ENCODE measurements around the gene FBXL17. TPM values are rescaled to one million over a fixed set of nuclear protein-coding genes. Genes with fewer than 3 reads are reported as not detected.

Gene FBXL17
- total RNA-seq, 1 experiment from 2014 or later = 5.3 TPM

- H3K9me3 Mint-ChIP-seq = peaks cover 0 to 2% of the 10 kb centered on the region in 2 experiments; a peak in 1 of 5 replicates
- H3K14ac ChIP-seq (ENCODE audit: insufficient read depth, low read length) = no peak overlapping the region
Observed at GRCh38 chr5:108084105-108084504, 297.8 kb downstream of the FBXL17 start.

More at GRCh38 chr5:108084105-108084504, 297.8 kb downstream of the FBXL17 start:
- Histone ChIP-seq H2BK120ac (ENCODE audit: low read depth, low read length, poor library complexity, severe bottlenecking) (no peak overlapping the region), H3K79me2 (ENCODE audit: insufficient read depth, low read length) (no peaks in the 10 kb centered on the region; the same call in 1 of the 2 replicates), H2BK15ac (ENCODE audit: low read depth, low read length) (no peak overlapping the region), H3T11ph (ENCODE audit: low read length) (no peak overlapping the region), H2BK12ac (ENCODE audit: insufficient read length, low read depth, low read length) (no peak overlapping the region), H3K23ac (ENCODE audit: insufficient read length, low read depth, low read length) (no peak overlapping the region), H4K5ac (ENCODE audit: insufficient read length, low read depth, low read length) (no peak overlapping the region), H2BK5ac (ENCODE audit: insufficient read length, low read length) (no peak overlapping the region), H3K79me1 (ENCODE audit: insufficient read depth, low read depth, low read length, poor library complexity, severe bottlenecking) (no peaks in the 10 kb centered on the region), H3K27me3 (ENCODE audit: insufficient read depth, low read length) (no peaks in the 10 kb centered on the region), H3K4me2 (ENCODE audit: insufficient read depth, insufficient read length, low read length) (no peak overlapping the region), H2BK20ac (ENCODE audit: low read depth, low read length, poor library complexity, severe bottlenecking) (no peak overlapping the region), H3K56ac (ENCODE audit: insufficient read length, low read depth, low read length) (no peak overlapping the region), H2AFZ (ENCODE audit: low read length) (no peak overlapping the region), H3K9me3 (ENCODE audit: control insufficient read depth, low read depth, low read length) (no peaks in the 10 kb centered on the region), H3K18ac (ENCODE audit: insufficient read length, low read depth, low read length) (no peak overlapping the region), H3K4me1 (ENCODE audit: insufficient read depth, low read length) (peaks cover 6% of the 10 kb centered on the region; the same call in 1 of the 2 replicates), H4K20me1 (ENCODE audit: control insufficient read depth, insufficient read depth, insufficient read length) (no peaks in the 10 kb centered on the region), H4K91ac (ENCODE audit: insufficient read length, low read depth, low read length) (no peak overlapping the region), H3K27ac (ENCODE audit: insufficient read length, low read depth, low read length) (peak overlapping the region; percentile 71), H3K4ac (ENCODE audit: low read depth, low read length) (no peak overlapping the region), H2AK5ac (ENCODE audit: insufficient read length, low read length) (no peak overlapping the region), H3K23me2 (ENCODE audit: insufficient read length, low read depth, low read length, poor library complexity, severe bottlenecking) (no peaks in the 10 kb centered on the region), H3K9ac (ENCODE audit: extremely low read depth, insufficient read length, low read length) (no peak overlapping the region), H4K8ac (replicated peaks; ENCODE audit: insufficient read length, low read depth, low read length) (no peak overlapping the region)
- Mint-ChIP-seq H3K36me3 (ENCODE audit: insufficient read depth in 1 of 3, low read depth in 3 of 3) (peaks cover 0 to 4% (median 0%) of the 10 kb centered on the region in 3 experiments; a peak in 2 of 7 replicates), H3K27me3 (ENCODE audit: low read depth) (no peaks in the 10 kb centered on the region), H3K4me3 (no peak overlapping the region), H3K27ac (peak overlapping the region in 2 of 3 experiments; percentile 58 to 72; a peak in 1 of 7 replicates), H3K4me1 (peaks cover 51 to 53% of the 10 kb centered on the region in 2 experiments)
- WGBS (ENCODE audit: extremely low coverage, insufficient read length, low lambda C conversion rate) = no CpG with 5 or more reads among the region's 7 CpGs
- DNase-seq = no peak
- TF ChIP-seq, protein P1, sequence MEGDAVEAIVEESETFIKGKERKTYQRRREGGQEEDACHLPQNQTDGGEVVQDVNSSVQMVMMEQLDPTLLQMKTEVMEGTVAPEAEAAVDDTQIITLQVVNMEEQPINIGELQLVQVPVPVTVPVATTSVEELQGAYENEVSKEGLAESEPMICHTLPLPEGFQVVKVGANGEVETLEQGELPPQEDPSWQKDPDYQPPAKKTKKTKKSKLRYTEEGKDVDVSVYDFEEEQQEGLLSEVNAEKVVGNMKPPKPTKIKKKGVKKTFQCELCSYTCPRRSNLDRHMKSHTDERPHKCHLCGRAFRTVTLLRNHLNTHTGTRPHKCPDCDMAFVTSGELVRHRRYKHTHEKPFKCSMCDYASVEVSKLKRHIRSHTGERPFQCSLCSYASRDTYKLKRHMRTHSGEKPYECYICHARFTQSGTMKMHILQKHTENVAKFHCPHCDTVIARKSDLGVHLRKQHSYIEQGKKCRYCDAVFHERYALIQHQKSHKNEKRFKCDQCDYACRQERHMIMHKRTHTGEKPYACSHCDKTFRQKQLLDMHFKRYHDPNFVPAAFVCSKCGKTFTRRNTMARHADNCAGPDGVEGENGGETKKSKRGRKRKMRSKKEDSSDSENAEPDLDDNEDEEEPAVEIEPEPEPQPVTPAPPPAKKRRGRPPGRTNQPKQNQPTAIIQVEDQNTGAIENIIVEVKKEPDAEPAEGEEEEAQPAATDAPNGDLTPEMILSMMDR (conservative IDR thresholded peaks at IDR 0.05) = no peak
